ENCODE measurements around the gene FTCDNL1. TPM values are rescaled to one million over a fixed set of nuclear protein-coding genes. Genes with fewer than 3 reads are reported as not detected.

The FTCDNL1 gene
- total RNA-seq, 1 donor, result 4.7 TPM

GRCh38 chr2:199718074-199718473, 132.9 kb downstream of the FTCDNL1 start:
- DNase-seq (ENCODE audit: insufficient read length, low spot score, missing footprints), result no peak
- Histone ChIP-seq H3K4me3 (ENCODE audit: insufficient read depth, low read length) (no peak overlapping the region), H3K36me3 (ENCODE audit: insufficient read depth, low read length) (no peaks in the 10 kb centered on the region), H3K27ac (ENCODE audit: low read depth, low read length) (no peak overlapping the region), H3K27me3 (ENCODE audit: insufficient read depth, low read length) (no peaks in the 10 kb centered on the region), H3K9me3 (ENCODE audit: low read depth, low read length) (no peaks in the 10 kb centered on the region), H2AFZ (ENCODE audit: low read length) (no peak overlapping the region), H4K20me1 (ENCODE audit: insufficient read depth, low read length) (no peaks in the 10 kb centered on the region), H3K4me1 (ENCODE audit: insufficient read depth, low read length) (peaks cover 3% of the 10 kb centered on the region), H3K79me2 (ENCODE audit: insufficient read depth, low read length) (no peaks in the 10 kb centered on the region), H3K4me2 (ENCODE audit: insufficient read depth, low read length) (no peak overlapping the region)
- TF ChIP-seq CTCF (IDR thresholded peaks at IDR 0.05; ENCODE audit: extremely low read depth, low read depth, low read length), result no peak

- Histone ChIP-seq H3K27ac (ENCODE audit: low read depth, low read length) (no peak overlapping the region), H3K4me2 (ENCODE audit: insufficient read depth, low read length) (no peak overlapping the region), H3K9me3 (ENCODE audit: low read depth, low read length) (no peaks in the 10 kb centered on the region), H3K79me2 (ENCODE audit: insufficient read depth, low read length) (no peaks in the 10 kb centered on the region), H2AFZ (ENCODE audit: low read length) (no peak overlapping the region), H4K20me1 (ENCODE audit: insufficient read depth, low read length) (no peaks in the 10 kb centered on the region), H3K4me1 (ENCODE audit: insufficient read depth, low read length) (peaks cover 3% of the 10 kb centered on the region), H3K4me3 (ENCODE audit: insufficient read depth, low read length) (no peak overlapping the region), H3K36me3 (ENCODE audit: insufficient read depth, low read length) (no peaks in the 10 kb centered on the region), H3K27me3 (ENCODE audit: insufficient read depth, low read length) (no peaks in the 10 kb centered on the region)
- DNase-seq (ENCODE audit: insufficient read length, low spot score, missing footprints), result no peak
- TF ChIP-seq CTCF (IDR thresholded peaks at IDR 0.05; ENCODE audit: extremely low read depth, low read depth, low read length), result no peak
Measured at GRCh38 chr2:199717587-199717907, 133.4 kb downstream of the FTCDNL1 start.

- no peaks in the 10 kb centered on the region for H3K36me3 ChIP-seq (ENCODE audit: insufficient read depth, low read length)
Measured at GRCh38 chr2:199716807-199717586, 134.0 kb downstream of the FTCDNL1 start.

More at GRCh38 chr2:199716807-199717586, 134.0 kb downstream of the FTCDNL1 start:
- Histone ChIP-seq H3K9me3 (ENCODE audit: low read depth, low read length) (no peaks in the 10 kb centered on the region), H3K27me3 (ENCODE audit: insufficient read depth, low read length) (no peaks in the 10 kb centered on the region), H3K4me3 (ENCODE audit: insufficient read depth, low read length) (no peak overlapping the region), H3K4me2 (ENCODE audit: insufficient read depth, low read length) (no peak overlapping the region), H4K20me1 (ENCODE audit: insufficient read depth, low read length) (no peaks in the 10 kb centered on the region), H3K79me2 (ENCODE audit: insufficient read depth, low read length) (no peaks in the 10 kb centered on the region), H2AFZ (ENCODE audit: low read length) (no peak overlapping the region), H3K4me1 (ENCODE audit: insufficient read depth, low read length) (peaks cover 3% of the 10 kb centered on the region), H3K27ac (ENCODE audit: low read depth, low read length) (no peak overlapping the region)
- DNase-seq (ENCODE audit: insufficient read length, low spot score, missing footprints), result no peak
- TF ChIP-seq CTCF (IDR thresholded peaks at IDR 0.05; ENCODE audit: extremely low read depth, low read depth, low read length), result no peak

Data from osteoblast (primary cell).